B cell (primary cell): ENCODE data around the gene SPON2. TPM values are rescaled to one million over a fixed set of nuclear protein-coding genes. Genes with fewer than 3 reads are reported as not detected.

Experiments
- ATAC-seq: fragments of 200-7000 bp; cut with Tn5 transposase; one replicate; pipeline ENCODE4 v1.10.0; 2021; ENCODE audit warnings: low read depth, mild to moderate bottlenecking, moderate number of reproducible peaks, moderate library complexity
- CTCF ChIA-PET: fragments of 350-600 bp; sonication (Branson Sonifier 250); formaldehyde crosslinking; loops from one replicate; lab custom pipeline; 2021; ENCODE audit warnings: antibody characterized with exemption, inconsistent platforms; lab: Charles Lee
- POLR2A ChIA-PET: fragments of 350-600 bp; sonication (Branson Sonifier 250); formaldehyde crosslinking; loops from one replicate; lab custom pipeline; 2021; ENCODE audit warnings: antibody characterized with exemption; lab: Charles Lee
- DNase-seq: peaks from one replicate; pipeline ENCODE4 v3.0.0; 2013
- H2AFZ ChIP-seq: 2 replicates; pipeline ENCODE4 v1.6.1; 2012; ENCODE audit warnings: mild to moderate bottlenecking, low read depth, low read length; ENCODE audit not compliant: insufficient read depth, poor library complexity, severe bottlenecking
- H3K27ac ChIP-seq, 2 donors: 1 replicate in 1 of 2; 2 replicates in 1 of 2; pipeline ENCODE4 v1.5.1; 2012 to 2013; ENCODE audit warnings: low read length in 2 of 2, mild to moderate bottlenecking in 2 of 2, moderate library complexity in 1 of 2
- H3K27me3 ChIP-seq, 4 experiments: fragments of 200-600 bp in 1 of 4; sonication (generic) in 1 of 4; replicated peaks in 1 of 4; 1 replicate in 2 of 4; 2 replicates in 2 of 4; pipeline versions ENCODE4 v1.6.1 to v1.7.0; 2013 to 2016; ENCODE audit warnings: low read length in 3 of 4, mild to moderate bottlenecking in 2 of 4, mixed read lengths in 1 of 4, moderate library complexity in 1 of 4; ENCODE audit not compliant: insufficient read depth in 4 of 4, control insufficient read depth in 3 of 4; ENCODE audit errors: control extremely low read depth in 1 of 4
- H3K36me3 ChIP-seq, 2 experiments: replicated peaks in 1 of 2; 1 replicate in 1 of 2; 2 replicates in 1 of 2; pipeline versions ENCODE4 v1.6.1 to v1.7.1; 2013; ENCODE audit warnings: low read length in 1 of 2; ENCODE audit not compliant: insufficient read depth in 2 of 2, control insufficient read depth in 1 of 2; ENCODE audit errors: control extremely low read depth in 1 of 2, extremely low read depth in 1 of 2
- H3K4me1 ChIP-seq, 2 donors: fragments of 200-600 bp in 1 of 2; sonication (generic) in 1 of 2; 1 replicate in 1 of 2; 2 replicates in 1 of 2; pipeline versions ENCODE4 v1.5.1 to v1.6.1; 2013 to 2017; ENCODE audit warnings: low read length in 2 of 2; ENCODE audit not compliant: control insufficient read depth in 2 of 2, insufficient read depth in 2 of 2
- H3K4me2 ChIP-seq: replicated peaks from 2 replicates; pipeline ENCODE3; 2012; ENCODE audit warnings: mild to moderate bottlenecking, low read depth, low read length; ENCODE audit not compliant: poor library complexity, severe bottlenecking
- H3K4me3 ChIP-seq, 5 experiments: fragments of 200-600 bp in 1 of 5; sonication (generic) in 1 of 5; 1 replicate in 3 of 5; 2 replicates in 2 of 5; pipeline versions ENCODE4 v1.5.1 to v1.7.0; 2011 to 2016; ENCODE audit warnings: low read length in 4 of 5, mild to moderate bottlenecking in 4 of 5, low read depth in 2 of 5, control low read depth in 1 of 5, moderate library complexity in 1 of 5; ENCODE audit not compliant: insufficient read depth in 1 of 5; ENCODE audit errors: control extremely low read depth in 1 of 5, extremely low read depth in 1 of 5
- H3K79me2 ChIP-seq: fragments of 200-600 bp; sonication (generic); one replicate; pipeline ENCODE4 v1.6.0; 2016; ENCODE audit warnings: low read length; ENCODE audit not compliant: control insufficient read depth, insufficient read depth
- H3K9ac ChIP-seq: fragments of 200-600 bp; sonication (generic); 2 replicates; pipeline ENCODE4 v1.6.1; 2017; ENCODE audit warnings: mild to moderate bottlenecking, low read length, moderate library complexity
- H3K9me3 ChIP-seq, 3 donors: one replicate each; pipeline versions ENCODE4 v1.6.1 to v1.7.1; 2013; ENCODE audit warnings: low read length in 2 of 3; ENCODE audit not compliant: control insufficient read depth in 2 of 3, insufficient read depth in 1 of 3; ENCODE audit errors: control extremely low read depth in 1 of 3
- H4K20me1 ChIP-seq: 2 replicates; pipeline ENCODE4 v1.6.0; 2012; ENCODE audit warnings: mild to moderate bottlenecking, low read length; ENCODE audit not compliant: insufficient read depth, control insufficient read depth, poor library complexity, severe bottlenecking
- H3K27ac Mint-ChIP-seq: one replicate; pipeline ENCODE4 v1.8.0; 2021; ENCODE audit warnings: mixed read lengths
- H3K27me3 Mint-ChIP-seq: one replicate; pipeline ENCODE4 v1.8.0; 2021; ENCODE audit warnings: mixed read lengths
- H3K4me1 Mint-ChIP-seq: one replicate; pipeline ENCODE4 v1.8.0; 2021; ENCODE audit warnings: mixed read lengths
- H3K4me3 Mint-ChIP-seq: one replicate; pipeline ENCODE4 v1.8.0; 2021; ENCODE audit warnings: mixed read lengths
- H3K9me3 Mint-ChIP-seq: one replicate; pipeline ENCODE4 v1.8.0; 2022; ENCODE audit warnings: mixed read lengths; ENCODE audit not compliant: insufficient read depth
- EZH2 ChIP-seq: IDR thresholded peaks from 2 replicates; pipeline ENCODE4 v1.6.1; 2012; ENCODE audit warnings: borderline replicate concordance, low read depth, mild to moderate bottlenecking, moderate library complexity, low read length; ENCODE audit not compliant: insufficient read depth, poor library complexity, severe bottlenecking
- WGBS: methylation state at CpG from one replicate; pipeline ENCODE4 v1.1.5; 2013; ENCODE audit warnings: missing lambda C conversion rate; ENCODE audit not compliant: insufficient coverage; 5-methylcytosine and 5-hydroxymethylcytosine counted together
- intact Hi-C: fragments of 100-400 bp; cut with micrococcal nuclease; formaldehyde crosslinking; loops from one replicate; pipeline ENCODE4 v1.10.0; 2022
- polyA plus RNA-seq: library from polyadenylated mRNA; depleted of rRNA; stranded (reverse); fragments of >200 nt; gene quantifications from 2 replicates; pipeline ENCODE4 v1.2.3, GENCODE V29; 2012
- total RNA-seq, 2 donors: library from RNA; stranded (reverse); fragments of 120-200 nt in 1 of 2; gene quantifications; 1 replicate in 1 of 2; 2 replicates in 1 of 2; pipeline versions ENCODE4 v1.2.3 to v1.2.4, GENCODE V29; 2013 to 2022
- TF ChIP-seq, protein P1 (sequence below): fragments of 200-600 bp; IDR thresholded peaks from one replicate; pipeline ENCODE4 v1.8.0; 2022; ENCODE audit warnings: antibody characterized with exemption, mild to moderate bottlenecking

The SPON2 gene
- total and polyA plus RNA-seq, 2 donors (not counting 1 experiment from before 2014, with no cell fraction given) = 3.8 to 5.1 TPM

- Histone ChIP-seq H3K27ac (no peak overlapping the region), H4K20me1 (peaks cover 71% of the 10 kb centered on the region), H3K4me1 (peaks cover 41 to 59% of the 10 kb centered on the region in 2 donors), H3K9me3 (no peaks in the 10 kb centered on the region), H3K4me3 (no peak overlapping the region), H3K9ac (no peak overlapping the region), H2AFZ (no peak overlapping the region), H3K27me3 (no peaks in the 10 kb centered on the region), H3K36me3 (peaks cover 0 to 59% of the 10 kb centered on the region in 2 experiments), H3K79me2 (peaks cover 43% of the 10 kb centered on the region), H3K4me2 (peak overlapping the region; percentile 83)
- no peaks in the 10 kb centered on the region for H3K27me3 Mint-ChIP-seq
- CTCF ChIA-PET = no interaction called here
- DNase-seq (peak; percentile 41), ATAC-seq (no peak)
- intact Hi-C loops = no loop called here
- H3K4me3 Mint-ChIP-seq = peak overlapping the region; percentile 37
- H3K4me1 Mint-ChIP-seq = peaks cover 47% of the 10 kb centered on the region
- WGBS = 85% methylated on average over 30 of the region's 31 CpGs
- TF ChIP-seq EZH2 = no peak
- TF ChIP-seq, protein P1, sequence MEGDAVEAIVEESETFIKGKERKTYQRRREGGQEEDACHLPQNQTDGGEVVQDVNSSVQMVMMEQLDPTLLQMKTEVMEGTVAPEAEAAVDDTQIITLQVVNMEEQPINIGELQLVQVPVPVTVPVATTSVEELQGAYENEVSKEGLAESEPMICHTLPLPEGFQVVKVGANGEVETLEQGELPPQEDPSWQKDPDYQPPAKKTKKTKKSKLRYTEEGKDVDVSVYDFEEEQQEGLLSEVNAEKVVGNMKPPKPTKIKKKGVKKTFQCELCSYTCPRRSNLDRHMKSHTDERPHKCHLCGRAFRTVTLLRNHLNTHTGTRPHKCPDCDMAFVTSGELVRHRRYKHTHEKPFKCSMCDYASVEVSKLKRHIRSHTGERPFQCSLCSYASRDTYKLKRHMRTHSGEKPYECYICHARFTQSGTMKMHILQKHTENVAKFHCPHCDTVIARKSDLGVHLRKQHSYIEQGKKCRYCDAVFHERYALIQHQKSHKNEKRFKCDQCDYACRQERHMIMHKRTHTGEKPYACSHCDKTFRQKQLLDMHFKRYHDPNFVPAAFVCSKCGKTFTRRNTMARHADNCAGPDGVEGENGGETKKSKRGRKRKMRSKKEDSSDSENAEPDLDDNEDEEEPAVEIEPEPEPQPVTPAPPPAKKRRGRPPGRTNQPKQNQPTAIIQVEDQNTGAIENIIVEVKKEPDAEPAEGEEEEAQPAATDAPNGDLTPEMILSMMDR = no peak
- H3K9me3 Mint-ChIP-seq = no peaks in the 10 kb centered on the region
- H3K27ac Mint-ChIP-seq = peak overlapping the region; percentile 10
- POLR2A ChIA-PET = no interaction called here
Observed at GRCh38 chr4:1215141-1216075, 43.0 kb upstream of the SPON2 start.
